Keratinocyte (primary cell): ENCODE results near the gene OR1D5. TPM values are rescaled to one million over a fixed set of nuclear protein-coding genes. Genes with fewer than 3 reads are reported as not detected.
"Not testable (repeated sequence)": the region's sequence is repeated elsewhere in the genome, so short reads cannot be mapped to it uniquely, and the experiment has no call there.

ENCODE experiments used
- DNase-seq: peaks from one replicate; pipeline ENCODE4 v3.0.0-alpha.2; 2011; ENCODE audit warnings: low read depth, missing footprints, low spot score
- FAIRE-seq: peaks from 2 replicates; lab custom pipeline; 2011; peaks lifted over from hg19 to GRCh38; lab: Jason Lieb, UNC
- H2AFZ ChIP-seq: 2 replicates; pipeline ENCODE4 v1.6.0; 2012; ENCODE audit warnings: low read length, control low read depth, inconsistent platforms; ENCODE audit not compliant: control insufficient read depth
- H3K27ac ChIP-seq: 2 replicates; pipeline ENCODE4 v1.5.1; 2011; ENCODE audit warnings: low read length; ENCODE audit not compliant: control insufficient read depth, insufficient read depth
- H3K27me3 ChIP-seq: 3 replicates; pipeline ENCODE4 v1.6.0; 2011; ENCODE audit warnings: low read length; ENCODE audit not compliant: control insufficient read depth, insufficient read depth; ENCODE audit errors: extremely low read depth
- H3K36me3 ChIP-seq, 2 experiments: 2 replicates in 1 of 2; 3 replicates in 1 of 2; pipeline ENCODE4 v1.5.1; 2011; ENCODE audit warnings: low read length in 2 of 2, mild to moderate bottlenecking in 1 of 2; ENCODE audit not compliant: control insufficient read depth in 2 of 2, insufficient read depth in 2 of 2; ENCODE audit errors: extremely low read depth in 1 of 2
- H3K4me1 ChIP-seq: 3 replicates; pipeline ENCODE4 v1.5.1; 2011; ENCODE audit warnings: low read length; ENCODE audit not compliant: control insufficient read depth, insufficient read depth; ENCODE audit errors: extremely low read depth
- H3K4me2 ChIP-seq: 3 replicates; pipeline ENCODE4 v1.6.0; 2011; ENCODE audit warnings: low read depth, low read length; ENCODE audit not compliant: control insufficient read depth, insufficient read depth; ENCODE audit errors: extremely low read depth
- H3K4me3 ChIP-seq, 3 experiments: fragments of 200-600 bp in 1 of 3; sonication (generic) in 1 of 3; 2 replicates in 2 of 3; 3 replicates in 1 of 3; pipeline ENCODE4 v1.5.1; 2011 to 2016; ENCODE audit warnings: low read length in 3 of 3, mild to moderate bottlenecking in 3 of 3, control low read depth in 2 of 3, inconsistent platforms in 1 of 3, low read depth in 1 of 3, mixed read lengths in 1 of 3, mixed run types in 1 of 3, moderate library complexity in 1 of 3; ENCODE audit not compliant: control insufficient read depth in 2 of 3, insufficient read depth in 2 of 3; ENCODE audit errors: extremely low read depth in 1 of 3
- H3K79me2 ChIP-seq: 2 replicates; pipeline ENCODE4 v1.6.0; 2012; ENCODE audit warnings: low read length; ENCODE audit not compliant: control insufficient read depth, insufficient read depth
- H3K9ac ChIP-seq: 3 replicates; pipeline ENCODE4 v1.6.0; 2011; ENCODE audit warnings: low read length; ENCODE audit not compliant: control insufficient read depth, insufficient read depth; ENCODE audit errors: extremely low read depth
- H3K9me1 ChIP-seq: 3 replicates; pipeline ENCODE4 v1.6.0; 2011; ENCODE audit warnings: low read length; ENCODE audit not compliant: control insufficient read depth, insufficient read depth; ENCODE audit errors: extremely low read depth
- H3K9me3 ChIP-seq: 2 replicates; pipeline ENCODE4 v1.5.1; 2012; ENCODE audit warnings: low read depth, low read length; ENCODE audit not compliant: control insufficient read depth
- H4K20me1 ChIP-seq: 3 replicates; pipeline ENCODE4 v1.6.0; 2011; ENCODE audit warnings: low read length; ENCODE audit not compliant: control insufficient read depth, insufficient read depth; ENCODE audit errors: extremely low read depth
- EZH2 ChIP-seq: IDR thresholded peaks from one replicate; pipeline ENCODE4 v1.6.1; 2012; ENCODE audit warnings: inconsistent platforms, mild to moderate bottlenecking, low read length, moderate library complexity
- dilution Hi-C: fragments of 300-500 bp; cut with MboI; formaldehyde crosslinking; loops from one replicate; pipeline ENCODE4 v1.7.0; 2020; ENCODE audit warnings: low sequenced_read_pairs; ENCODE audit not compliant: extremely low pct_ligation_motif_present
- polyA minus RNA-seq, 3 experiments: library from RNA; depleted of rRNA, polyadenylated mRNA; stranded (reverse); fragments of >200 nt; gene quantifications; 1 replicate in 1 of 3; 2 replicates in 1 of 3; 3 replicates in 1 of 3; pipeline ENCODE4 v1.2.3, GENCODE V29; 2011
- polyA plus RNA-seq, 5 experiments: library from polyadenylated mRNA; depleted of rRNA in 3 of 5; stranded (reverse) in 3 of 5; stranded (forward) in 1 of 5; unstranded in 1 of 5; fragments of >200 nt; gene quantifications; 1 replicate in 1 of 5; 2 replicates in 3 of 5; 3 replicates in 1 of 5; pipeline versions ENCODE4 v1.2.1 to v1.2.3, GENCODE V29; 2011 to 2012; ENCODE audit warnings: missing spikeins in 2 of 5, low read depth in 1 of 5, low replicate concordance in 1 of 5
- TF ChIP-seq, protein P1 (sequence below), 3 experiments: IDR thresholded peaks in 1 of 3; conservative IDR thresholded peaks in 1 of 3; optimal IDR thresholded peaks in 1 of 3; 2 replicates in 2 of 3; 3 replicates in 1 of 3; pipeline versions ENCODE3 to v1.5.1; 2011; ENCODE audit warnings: low read length in 3 of 3, mild to moderate bottlenecking in 3 of 3, moderate library complexity in 2 of 3, control low read depth in 1 of 3, inconsistent platforms in 1 of 3; ENCODE audit not compliant: insufficient read depth in 2 of 3; ENCODE audit errors: extremely low read depth in 1 of 3

OR1D5 gene
- polyA plus RNA-seq, result not detected in 3 replicates
- not detected for polyA plus RNA-seq (2011; ENCODE audit: low read depth)
- polyA plus RNA-seq (2011; cell fraction: cytosol; rRNA removed), result not detected in 2 replicates
- polyA plus RNA-seq (2011; cell fraction: nucleus; rRNA removed), result not detected in 2 replicates
- not detected in 2 replicates for polyA plus RNA-seq (2012; ENCODE audit: low replicate concordance)
- polyA minus RNA-seq, result not detected in 3 replicates
- polyA minus RNA-seq (2011; cell fraction: cytosol; rRNA and poly(A)+ RNA removed), result not detected
- polyA minus RNA-seq (2011; cell fraction: nucleus; rRNA and poly(A)+ RNA removed), result not detected in 2 replicates

- not testable (repeated sequence) for H3K4me3 ChIP-seq
Measured at GRCh38 chr17:3063507-3063906, at the start of gene OR1D5. Gene OR1D5 (minus strand): TSS chr17:3063607. CDS start chr17:3063607, 0 bp downstream.

DNA sequence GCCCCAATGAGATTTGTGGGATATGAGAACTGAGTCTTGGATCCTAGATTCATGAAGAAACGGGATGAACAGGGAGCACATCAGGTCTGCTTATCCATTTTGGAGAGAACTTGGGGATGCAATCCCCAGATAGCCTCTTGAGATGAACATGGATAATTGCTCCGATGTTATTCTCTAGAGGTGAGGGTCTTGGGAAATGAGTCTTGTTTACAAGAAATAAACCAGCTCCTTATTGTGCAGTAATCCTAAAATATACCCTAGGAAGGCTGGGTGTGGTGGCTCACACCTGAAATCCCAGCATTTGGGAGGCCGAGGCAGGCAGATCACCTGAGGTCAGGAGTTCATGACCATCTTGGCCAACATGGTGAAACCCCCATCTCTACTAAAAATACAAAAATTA, 40.9 kb upstream of the OR1D5 start, which contains the start of gene OR1D2:
Gene OR1D2 (minus strand): TSS at position 101 of the 400 bp plus-strand sequence. CDS start 11,426 bp downstream, outside the sequence.
- Histone ChIP-seq H3K36me3 (no peaks in the 10 kb centered on the region), H2AFZ (no peak within 1 kb of the TSS), H3K9me3 (no peaks in the 10 kb centered on the region), H3K4me1 (no peaks in the 10 kb centered on the region), H3K4me2 (no peak within 1 kb of the TSS), H3K4me3 (no peak within 1 kb of the TSS), H3K27ac (no peak within 1 kb of the TSS), H3K9ac (no peak within 1 kb of the TSS), H3K27me3 (no peaks in the 10 kb centered on the region), H4K20me1 (no peaks in the 10 kb centered on the region), H3K79me2 (no peaks in the 10 kb centered on the region), H3K9me1 (no peaks in the 10 kb centered on the region)
- dilution Hi-C loops, result no loop called here
- no peak for FAIRE-seq
- TF ChIP-seq EZH2, result no peak
- TF ChIP-seq, protein P1, sequence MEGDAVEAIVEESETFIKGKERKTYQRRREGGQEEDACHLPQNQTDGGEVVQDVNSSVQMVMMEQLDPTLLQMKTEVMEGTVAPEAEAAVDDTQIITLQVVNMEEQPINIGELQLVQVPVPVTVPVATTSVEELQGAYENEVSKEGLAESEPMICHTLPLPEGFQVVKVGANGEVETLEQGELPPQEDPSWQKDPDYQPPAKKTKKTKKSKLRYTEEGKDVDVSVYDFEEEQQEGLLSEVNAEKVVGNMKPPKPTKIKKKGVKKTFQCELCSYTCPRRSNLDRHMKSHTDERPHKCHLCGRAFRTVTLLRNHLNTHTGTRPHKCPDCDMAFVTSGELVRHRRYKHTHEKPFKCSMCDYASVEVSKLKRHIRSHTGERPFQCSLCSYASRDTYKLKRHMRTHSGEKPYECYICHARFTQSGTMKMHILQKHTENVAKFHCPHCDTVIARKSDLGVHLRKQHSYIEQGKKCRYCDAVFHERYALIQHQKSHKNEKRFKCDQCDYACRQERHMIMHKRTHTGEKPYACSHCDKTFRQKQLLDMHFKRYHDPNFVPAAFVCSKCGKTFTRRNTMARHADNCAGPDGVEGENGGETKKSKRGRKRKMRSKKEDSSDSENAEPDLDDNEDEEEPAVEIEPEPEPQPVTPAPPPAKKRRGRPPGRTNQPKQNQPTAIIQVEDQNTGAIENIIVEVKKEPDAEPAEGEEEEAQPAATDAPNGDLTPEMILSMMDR (optimal IDR thresholded peaks at IDR 0.05 in 1 of 3, IDR thresholded peaks at IDR 0.05 in 1 of 3, conservative IDR thresholded peaks at IDR 0.05 in 1 of 3; ENCODE audit: extremely low read depth in 1 of 3, insufficient read depth in 2 of 3, low read length in 3 of 3), result no peak
- no peak for DNase-seq

More at GRCh38 chr17:3063507-3063906, at the start of gene OR1D5:
- dilution Hi-C loops, H3K9me3 ChIP-seq, H3K4me1 ChIP-seq, H3K79me2 ChIP-seq, H3K27ac ChIP-seq, H3K36me3 ChIP-seq, H3K4me2 ChIP-seq, DNase-seq, H3K27me3 ChIP-seq, H2AFZ ChIP-seq, H3K9me1 ChIP-seq, FAIRE-seq, H3K9ac ChIP-seq, H4K20me1 ChIP-seq: not testable (repeated sequence)

GRCh38 chr17:3073850-3074249, 10.4 kb upstream of the OR1D5 start:
- H3K4me2 ChIP-seq, H3K9ac ChIP-seq, H3K9me3 ChIP-seq, H3K9me1 ChIP-seq, FAIRE-seq, DNase-seq, H3K79me2 ChIP-seq, H3K27me3 ChIP-seq, H2AFZ ChIP-seq, H3K4me3 ChIP-seq, H3K27ac ChIP-seq, H3K4me1 ChIP-seq, dilution Hi-C loops, H4K20me1 ChIP-seq, H3K36me3 ChIP-seq: not testable (repeated sequence)

GRCh38 chr17:3065192-3065591, 1.8 kb upstream of the OR1D5 start:
- H3K4me2 ChIP-seq, H3K27ac ChIP-seq, FAIRE-seq, dilution Hi-C loops, H3K9me3 ChIP-seq, H3K9ac ChIP-seq, DNase-seq, H3K4me1 ChIP-seq, H4K20me1 ChIP-seq, H3K27me3 ChIP-seq, H2AFZ ChIP-seq, H3K9me1 ChIP-seq, H3K4me3 ChIP-seq, H3K79me2 ChIP-seq, H3K36me3 ChIP-seq: not testable (repeated sequence)
